KG1 (cell line): ENCODE measurements around the gene CERS5.
"Not testable (repeated sequence)": the region's sequence is repeated elsewhere in the genome, so short reads cannot be mapped to it uniquely, and the experiment has no call there.

ENCODE experiments used
- DNase-seq: peaks from one replicate; lab custom pipeline; 2025; lab: John Stamatoyannopoulos, UW

The CERS5 gene

DNA sequence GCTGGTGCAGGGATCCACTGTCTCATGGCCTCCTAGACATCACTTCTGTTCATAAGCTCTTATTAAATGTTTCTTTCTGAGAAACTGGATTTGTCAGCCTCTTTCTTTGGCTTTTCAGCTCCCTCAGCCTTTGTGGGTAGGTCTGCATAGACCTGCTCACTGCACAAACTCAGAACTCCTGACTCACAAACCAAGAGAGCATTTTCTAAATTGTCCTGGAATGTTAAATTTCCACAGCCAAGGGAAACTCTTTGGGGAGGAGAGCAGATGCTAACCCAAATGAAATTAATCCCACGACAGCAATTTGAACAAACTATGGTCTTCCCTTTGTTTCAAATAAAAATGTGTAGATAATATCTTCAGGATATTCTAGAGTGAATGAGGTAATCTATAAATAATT lies 19.5 kb upstream of the CERS5 start:
- DNase-seq, result no peak

DNA sequence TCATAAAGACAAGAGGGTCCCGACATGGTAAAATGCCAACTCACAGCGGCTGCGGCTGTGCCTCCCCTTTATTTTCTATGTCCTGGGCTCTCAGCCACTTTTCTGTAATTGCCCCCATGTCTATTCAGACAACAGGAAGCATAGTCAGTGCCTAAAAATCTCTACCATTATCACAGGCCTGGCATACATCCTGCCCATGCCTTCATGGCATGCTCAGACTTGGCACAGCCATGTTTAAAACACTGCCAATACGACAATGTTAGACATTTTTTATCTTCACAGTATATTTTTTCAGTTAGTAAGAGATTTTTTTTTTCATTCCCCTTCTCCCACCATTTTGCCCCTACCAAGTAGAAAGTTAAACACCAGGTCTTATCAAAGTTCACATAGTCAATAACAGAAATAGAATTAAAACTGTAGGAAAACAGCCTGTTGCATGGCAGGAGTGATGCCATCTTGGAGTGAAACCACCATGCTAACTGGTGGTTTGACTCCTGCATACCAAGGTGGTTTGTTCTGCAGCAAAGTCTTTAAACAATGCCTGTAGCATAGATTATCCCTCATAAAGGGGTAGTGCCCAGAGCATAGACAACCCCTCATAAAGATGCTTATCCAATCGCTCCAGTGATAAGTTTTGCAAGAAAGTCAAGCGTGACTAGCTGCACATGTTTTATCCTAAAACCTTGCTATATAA lies 18.9 kb upstream of the CERS5 start:
- DNase-seq, result no peak

DNA sequence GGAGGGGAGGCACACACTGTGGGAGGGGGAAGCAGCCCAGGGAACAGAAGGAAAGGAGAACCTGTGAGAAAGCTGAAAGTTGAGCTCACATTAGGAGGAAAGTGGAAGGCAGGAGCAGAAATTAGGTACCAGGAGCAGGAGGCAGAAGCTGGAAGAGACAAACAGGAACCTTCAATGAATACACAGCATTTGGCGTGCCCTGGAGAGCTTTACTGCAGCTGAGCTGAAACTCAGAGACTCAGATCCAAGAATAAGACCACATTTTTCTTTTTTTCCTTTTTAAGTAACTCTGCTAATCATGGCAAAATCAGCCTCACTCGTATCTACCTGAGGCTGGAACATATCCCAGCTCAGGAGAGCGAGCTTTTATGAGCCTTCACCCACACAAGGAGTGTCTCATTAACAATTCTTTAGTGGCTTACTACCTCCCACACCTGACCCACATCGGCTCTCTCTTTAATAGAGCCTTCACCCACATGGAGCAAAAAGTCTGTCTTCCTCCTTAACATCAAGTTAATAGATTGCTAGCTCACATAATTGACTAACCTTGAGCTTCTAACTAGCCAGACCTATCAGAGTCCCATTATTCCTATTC lies 18.2 kb upstream of the CERS5 start:
- no peak for DNase-seq

DNA sequence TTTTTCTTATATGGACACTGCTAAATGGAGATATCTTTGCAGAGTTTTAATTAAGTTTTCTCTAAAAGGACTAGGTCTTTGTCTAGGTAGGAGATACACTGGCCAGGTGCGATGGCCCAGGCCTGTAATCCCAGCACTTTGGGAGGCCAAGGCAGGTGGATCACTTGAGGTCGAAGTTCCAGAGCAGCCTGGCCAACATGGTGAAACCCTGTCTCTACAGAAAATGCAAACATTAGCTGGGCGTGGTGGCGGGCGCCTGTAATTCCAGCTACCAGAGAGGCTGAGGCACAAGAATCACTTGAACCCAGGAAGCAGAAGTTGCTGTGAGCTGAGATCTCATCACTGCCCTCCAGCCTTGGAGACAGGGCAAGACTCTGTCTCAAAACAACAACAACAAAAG lies 17.1 kb upstream of the CERS5 start:
- no peak for DNase-seq

DNA sequence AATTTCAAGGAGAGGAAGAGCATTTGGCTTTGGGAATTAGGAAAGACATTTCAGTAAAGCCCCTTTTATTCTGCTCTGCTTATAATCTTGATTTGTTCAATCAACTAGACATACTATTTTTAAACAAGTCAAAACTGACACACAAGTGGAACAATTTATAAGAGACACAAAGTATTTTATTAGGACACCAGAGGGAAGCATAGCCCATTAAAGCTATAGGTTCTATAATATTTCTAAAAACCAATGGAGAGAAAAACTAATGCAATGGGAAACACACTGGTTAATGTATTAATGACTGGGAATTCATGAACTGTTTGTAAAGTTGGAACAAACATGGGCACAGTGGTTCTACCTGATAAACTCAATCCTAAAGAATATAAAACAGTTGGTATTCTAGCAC lies 15.3 kb upstream of the CERS5 start:
- no peak for DNase-seq

DNA sequence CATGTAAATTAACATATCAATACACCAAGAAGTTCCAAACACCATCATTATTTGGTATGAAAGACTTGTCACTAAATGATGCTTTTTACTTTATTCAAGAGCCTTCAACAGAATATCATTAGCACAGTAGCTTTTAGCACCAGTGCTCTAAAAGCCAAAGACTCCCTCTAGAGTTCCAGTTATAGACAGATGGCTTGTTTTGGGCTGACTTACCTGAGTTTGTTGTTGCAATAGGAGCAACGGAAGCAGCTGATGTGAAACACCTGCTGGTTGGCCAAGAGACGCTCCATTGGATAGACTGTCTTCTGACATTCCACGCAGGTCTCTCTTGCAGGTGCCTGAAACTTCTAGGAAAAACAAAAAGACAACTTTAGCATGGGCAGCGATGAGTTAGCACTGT lies 14.5 kb upstream of the CERS5 start:
- no peak for DNase-seq

DNA sequence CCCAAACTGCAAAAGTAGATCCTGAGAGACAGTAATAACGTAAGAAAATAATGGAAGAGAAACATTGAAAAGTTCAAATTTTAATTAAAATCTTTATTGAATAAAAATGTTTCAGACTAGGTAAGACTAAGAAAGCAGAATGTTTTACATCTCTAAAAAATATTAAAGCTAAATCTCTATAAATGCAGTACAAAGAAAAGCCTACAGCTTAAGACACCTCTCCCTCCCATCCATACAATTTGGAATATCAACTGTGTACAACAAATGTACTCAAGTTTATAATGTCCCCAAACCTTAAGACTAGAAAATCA lies 8.5 kb upstream of the CERS5 start:
- DNase-seq, result no peak

DNA sequence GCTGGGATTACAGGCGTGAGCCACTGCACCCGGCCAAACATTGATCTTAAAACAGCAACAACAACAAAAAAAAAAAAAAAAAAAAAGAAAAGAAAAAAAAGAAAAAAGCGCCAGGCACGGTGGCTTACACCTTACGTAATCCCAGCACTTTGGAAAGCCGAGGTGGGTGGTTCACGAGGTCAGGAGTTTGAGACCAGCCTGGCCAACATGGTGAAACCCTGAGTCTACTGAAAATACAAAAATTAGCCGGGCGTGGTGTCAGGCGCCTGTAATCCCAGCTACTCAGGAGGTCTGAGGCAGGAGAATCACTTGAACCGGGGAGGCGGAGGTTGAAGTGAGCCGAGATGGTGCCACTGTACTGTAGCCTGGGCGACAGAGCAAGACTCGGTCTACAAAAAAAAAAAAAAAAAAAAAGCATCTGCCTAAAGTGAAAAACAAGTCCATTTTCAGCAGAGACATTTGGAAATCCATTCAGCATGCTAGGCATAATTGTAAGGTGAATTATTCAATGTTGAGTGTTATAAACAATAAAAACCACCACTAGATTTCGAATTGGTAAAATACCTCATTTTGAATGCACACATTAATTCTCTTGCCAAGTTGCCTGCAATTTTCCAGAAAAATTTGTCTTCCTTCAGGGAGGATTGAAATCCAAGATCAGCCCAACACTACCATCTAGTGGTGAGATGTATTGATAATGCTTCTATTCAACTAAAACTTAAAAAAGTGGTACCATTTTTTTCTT lies 8.0 kb upstream of the CERS5 start:
- no peak for DNase-seq

DNA sequence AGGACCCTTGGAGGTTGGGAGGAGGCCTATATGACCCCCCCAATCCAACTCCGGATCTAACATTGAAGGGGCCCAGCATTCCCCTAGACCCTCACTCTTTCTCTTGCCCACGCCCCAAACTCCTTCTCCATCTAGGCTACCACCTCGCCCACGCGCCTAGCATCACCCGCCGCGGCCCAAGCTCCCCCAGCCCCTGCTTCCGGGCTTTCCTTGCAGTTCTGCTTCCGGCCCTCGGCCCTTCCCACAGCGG lies 445 bp downstream of the CERS5 start:
- no peak for DNase-seq

DNA sequence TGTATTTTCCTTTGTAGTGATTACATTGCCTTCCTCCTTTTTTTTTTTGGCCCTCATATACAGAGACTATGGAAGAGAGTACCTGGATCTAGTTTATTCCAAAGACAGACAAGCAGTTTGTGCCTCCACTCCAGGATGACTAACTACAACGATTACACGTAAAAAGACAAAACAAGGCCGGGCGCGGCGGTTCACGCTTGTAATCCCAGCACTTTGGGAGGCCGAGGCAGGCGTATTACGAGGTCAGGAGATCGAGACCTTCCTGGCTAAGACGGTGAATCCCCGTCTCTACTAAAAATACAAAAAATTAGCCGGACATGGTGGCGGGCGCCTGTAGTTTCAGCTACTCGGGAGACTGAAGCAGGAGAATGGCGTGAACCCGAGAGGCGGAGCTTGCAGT lies 2.2 kb downstream of the CERS5 start:
- no peak for DNase-seq

DNA sequence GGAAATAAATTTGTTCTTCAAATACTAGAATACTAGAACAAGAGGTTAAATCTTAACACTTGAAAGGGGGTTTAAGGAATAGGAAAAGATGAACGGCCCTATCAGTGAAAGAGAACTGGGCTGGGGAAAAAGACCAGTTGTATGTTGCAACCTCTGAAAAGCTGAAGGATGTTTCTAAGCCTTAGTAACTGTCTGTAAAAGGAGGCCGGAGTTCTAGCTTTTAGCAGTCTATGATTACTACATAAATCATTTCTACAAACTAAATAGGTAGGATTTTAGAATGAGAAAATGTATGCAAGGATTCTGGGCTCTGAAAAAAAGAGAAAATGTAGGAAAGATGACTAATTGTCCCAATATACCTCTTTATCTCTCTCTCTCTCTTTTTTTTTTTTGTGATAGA lies 4.9 kb downstream of the CERS5 start:
- no peak for DNase-seq

DNA sequence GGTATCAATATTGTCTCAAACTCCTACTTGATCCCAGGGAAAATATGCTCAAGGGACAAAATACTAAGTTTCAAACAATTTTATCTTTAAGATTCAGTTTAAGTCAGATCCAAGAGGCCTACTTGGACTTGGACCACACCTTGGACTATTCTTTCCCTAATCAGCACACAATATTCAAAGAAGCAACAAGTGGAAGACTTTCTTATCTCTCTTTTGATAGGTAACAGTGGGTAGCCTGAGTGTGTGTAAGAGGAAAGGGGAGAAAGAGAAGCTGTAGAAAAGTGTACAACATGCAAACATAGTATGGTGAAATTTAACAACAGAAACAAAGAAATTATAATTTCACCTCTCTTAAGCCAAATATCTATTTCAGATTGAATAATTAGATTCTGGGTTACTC lies 6.5 kb downstream of the CERS5 start:
- DNase-seq, result no peak

DNA sequence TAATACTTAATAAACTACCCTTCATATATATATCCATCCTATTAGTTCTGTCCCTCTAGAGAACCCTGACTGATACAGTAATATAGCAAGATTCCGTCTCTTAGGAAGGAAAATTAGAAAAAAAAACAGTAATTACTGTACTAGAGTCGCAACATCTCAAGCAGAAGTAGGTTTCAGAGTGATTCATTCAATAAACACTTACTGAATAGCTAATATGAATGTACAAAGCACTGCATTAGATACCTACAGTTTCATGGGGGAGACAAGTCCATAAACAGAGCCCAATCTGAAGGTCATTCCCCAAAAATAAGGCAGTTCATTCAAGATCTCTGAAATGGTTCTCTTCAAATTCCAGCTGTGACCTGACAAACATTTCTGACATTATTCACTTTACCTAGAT lies 9.9 kb downstream of the CERS5 start:
- DNase-seq, result no peak

DNA sequence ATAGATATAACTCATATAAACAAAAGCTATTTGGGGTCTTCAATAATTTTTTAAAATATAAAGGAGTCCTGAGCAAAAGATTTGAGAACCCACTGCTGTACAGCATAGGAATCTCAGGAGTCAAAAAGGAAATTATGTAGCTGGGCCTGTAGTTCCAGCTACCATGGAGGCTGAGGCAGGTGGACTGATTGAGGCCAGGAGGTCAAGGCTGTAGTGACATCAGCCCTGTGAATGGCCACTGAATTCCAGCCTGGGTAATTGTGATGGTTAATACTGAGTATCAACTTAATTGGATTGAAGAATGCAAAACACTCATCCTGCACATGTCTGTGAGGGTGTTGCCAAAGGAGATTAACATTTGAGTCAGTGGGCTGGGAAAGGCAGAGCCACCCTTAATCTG lies 10.5 kb downstream of the CERS5 start:
- no peak for DNase-seq

DNA sequence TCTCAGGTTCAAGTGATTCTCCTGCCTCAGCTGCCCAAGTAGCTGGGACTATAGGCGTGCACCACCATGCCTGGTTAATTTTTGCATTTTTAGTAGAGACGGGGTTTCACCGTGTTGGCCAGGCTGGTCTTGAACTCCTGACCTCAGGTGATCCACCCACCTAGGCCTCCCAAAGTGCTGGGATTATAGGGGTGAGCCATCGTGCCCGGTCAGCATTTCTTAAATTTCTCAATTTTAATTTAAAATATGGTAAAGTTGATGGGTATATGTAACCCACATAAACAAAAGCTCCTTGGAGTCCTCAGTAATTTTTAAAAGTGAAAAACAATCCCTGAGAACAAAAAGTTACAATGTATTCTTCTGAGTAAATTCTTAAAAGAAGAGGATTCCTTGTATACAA lies 12.2 kb downstream of the CERS5 start:
- not testable (repeated sequence) for DNase-seq

DNA sequence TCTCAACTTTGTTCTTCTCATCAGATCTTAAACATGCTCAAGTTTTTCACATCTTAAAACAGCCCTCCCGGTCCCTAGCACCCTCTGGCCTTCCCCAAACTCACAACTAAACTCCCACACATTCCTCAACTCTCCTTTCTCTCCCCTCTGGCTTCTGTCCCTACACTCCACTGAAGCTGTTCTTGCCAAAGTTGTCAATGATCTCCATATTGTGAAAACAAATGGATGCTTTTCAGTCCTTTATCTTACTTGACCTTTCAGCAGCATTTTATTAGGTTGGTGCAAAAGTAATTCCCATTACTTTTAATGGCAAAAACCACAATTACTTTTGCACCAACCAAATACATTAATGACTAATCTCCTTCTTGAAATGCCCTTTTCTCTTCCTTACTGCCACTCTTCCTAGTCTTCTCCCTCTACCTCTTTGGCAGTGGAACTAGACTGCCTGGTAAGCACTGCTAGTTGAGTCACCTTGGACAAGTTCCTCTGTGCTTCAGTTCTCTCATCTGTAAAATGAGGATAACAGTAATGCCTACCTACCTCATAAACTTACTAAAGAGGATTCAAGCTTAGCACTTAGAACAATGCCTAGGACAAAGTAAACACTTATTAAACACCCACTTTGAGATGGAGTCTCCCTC lies 16.0 kb downstream of the CERS5 start:
- no peak for DNase-seq

DNA sequence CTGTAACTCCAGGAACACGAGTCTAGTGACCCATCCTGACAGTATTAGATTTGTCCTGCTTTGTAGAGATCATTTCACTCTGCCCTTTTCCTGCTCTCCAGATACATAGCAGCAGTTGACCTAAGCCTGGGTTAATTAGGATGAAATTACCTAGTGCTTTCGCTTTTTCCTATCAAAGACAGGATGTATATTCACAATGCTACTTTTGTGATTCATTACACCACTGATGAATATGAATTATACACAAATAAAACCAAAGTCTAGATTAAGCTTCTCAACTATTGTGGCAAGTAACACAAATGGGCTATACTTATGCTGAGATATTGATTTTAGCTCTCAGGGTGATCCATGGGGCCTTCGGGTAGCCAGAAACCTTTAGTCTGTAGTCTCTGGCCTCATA lies 17.9 kb downstream of the CERS5 start:
- no peak for DNase-seq

DNA sequence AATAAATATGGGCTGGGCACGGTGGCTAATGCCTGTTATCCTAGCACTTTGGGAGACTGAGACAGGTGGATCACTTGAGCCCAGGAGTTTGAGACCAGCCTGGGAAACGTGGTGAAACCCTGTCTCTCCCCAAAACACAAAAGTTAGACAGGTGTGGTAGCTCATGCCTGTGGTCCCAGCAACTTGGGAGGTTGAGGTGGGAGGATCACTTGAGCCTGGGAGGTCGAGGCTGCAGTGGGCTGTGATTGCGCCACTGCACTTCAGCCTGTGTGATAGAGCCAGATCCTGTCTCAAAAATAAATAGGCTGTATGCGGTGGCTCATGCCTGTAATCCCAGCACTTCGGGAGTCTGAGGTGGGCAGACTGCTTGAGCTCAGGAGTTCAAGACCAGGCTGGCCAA lies 19.2 kb downstream of the CERS5 start:
- DNase-seq, result not testable (repeated sequence)

DNA sequence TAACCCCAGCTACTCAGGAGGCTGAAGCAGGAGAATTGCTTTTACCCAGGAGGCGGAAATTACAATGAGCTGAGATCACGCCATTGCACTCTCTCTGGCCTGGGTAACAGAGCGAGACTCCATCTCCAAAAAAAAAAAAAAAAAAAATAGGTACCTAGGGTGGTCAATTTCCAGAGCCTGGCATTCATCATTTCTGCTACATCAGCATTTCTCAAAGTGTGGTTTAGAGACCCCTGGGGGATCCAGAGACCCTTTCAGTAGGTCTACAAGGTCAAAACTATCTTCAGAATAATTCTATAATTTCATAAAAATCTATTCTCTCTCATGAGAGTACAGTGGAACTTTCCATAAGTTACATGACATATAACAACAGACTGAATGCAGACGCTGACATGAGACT lies 19.9 kb downstream of the CERS5 start:
- no peak for DNase-seq

DNA sequence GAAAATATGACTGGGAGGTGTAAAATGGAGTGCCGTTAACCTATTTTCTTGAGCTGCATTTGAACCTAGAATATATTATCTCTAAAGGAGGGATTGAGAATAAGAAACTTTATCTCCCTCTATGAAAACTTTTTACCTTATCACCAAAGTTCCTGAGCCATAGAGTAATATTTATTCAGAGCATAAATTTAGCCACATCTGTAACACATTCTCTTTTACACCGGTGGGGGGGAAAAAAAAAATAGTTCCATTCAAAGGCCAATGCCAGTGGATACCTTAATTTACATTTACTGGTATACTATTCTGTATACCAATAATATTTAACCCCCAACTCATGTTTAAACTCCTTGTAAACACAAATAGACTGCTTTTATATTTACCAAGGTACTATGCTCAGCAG lies 21.7 kb downstream of the CERS5 start:
- DNase-seq, result no peak

DNA sequence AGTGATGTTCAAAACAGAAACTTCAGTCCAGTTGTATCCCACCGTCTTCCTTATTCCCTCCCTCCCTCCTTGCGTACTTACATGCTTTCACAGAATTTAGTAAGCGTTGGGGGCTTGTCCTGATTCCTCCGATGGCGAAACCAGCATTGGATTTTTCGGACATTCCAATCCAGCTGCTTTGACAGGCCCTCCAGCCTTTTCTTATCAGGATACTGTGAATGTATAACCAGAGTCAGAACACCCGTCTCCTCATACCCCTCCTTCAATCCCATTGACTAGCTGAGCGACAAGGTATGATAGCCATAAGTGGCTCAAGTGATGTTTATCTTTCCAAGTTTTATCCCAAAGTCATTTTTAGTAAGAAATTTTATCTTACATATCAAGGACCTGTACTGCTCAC lies 24.2 kb downstream of the CERS5 start:
- DNase-seq, result no peak

DNA sequence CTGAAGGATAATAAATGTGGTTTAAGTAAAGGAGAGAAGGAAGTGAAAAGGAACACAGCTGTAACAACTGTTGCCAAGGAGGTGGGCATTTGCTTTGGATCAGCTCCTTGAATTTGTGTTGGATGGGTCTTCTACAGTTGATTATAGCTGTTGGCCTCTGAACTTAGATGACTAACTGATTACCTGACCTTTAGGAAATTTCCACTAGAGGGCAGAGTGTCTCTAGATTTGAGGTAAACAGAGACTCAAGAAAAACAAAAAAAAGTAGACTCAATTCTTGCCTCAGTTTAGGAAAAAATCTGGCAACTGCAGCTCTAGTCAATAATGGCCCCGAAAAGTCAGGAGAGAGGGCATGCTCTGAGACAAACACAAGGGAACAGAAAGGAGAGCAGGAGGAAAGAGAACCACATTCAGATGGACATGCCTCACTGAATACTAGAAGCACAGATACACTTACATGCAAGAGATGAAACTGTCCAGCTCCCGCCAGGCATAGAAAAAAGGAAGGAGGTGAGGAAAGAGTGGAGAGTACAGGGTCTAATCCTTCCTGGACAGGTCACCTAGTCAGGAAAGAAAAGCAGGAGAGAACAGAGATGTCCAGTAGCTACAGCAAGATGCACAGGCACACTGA lies 34.5 kb downstream of the CERS5 start:
- DNase-seq, result peak; percentile 44

DNA sequence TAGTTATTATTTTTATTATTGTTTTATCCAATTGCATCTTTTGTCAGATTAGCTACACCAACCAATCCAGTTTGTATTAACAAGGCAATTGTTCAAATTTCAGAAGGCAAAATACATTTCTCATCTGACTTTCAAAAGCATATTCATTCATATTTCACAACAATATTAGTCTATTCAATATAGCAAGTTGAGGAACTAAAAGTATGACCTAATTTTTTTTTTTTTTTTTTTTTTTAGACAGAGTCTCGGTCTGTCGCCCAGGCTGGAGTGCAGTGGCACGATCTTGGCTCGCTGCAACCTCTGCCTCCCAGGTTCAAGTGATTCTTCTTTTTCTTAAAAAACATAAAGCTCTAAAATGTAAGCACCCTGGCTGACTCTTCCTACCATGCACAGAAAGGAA lies 37.9 kb downstream of the CERS5 start:
- DNase-seq, result no peak
